SU-DHL-6 (cell line): ENCODE measurements around the gene WDR88.

ENCODE experiments used
- H2AFZ ChIP-seq: fragments of 200-600 bp; sonication (generic); 2 replicates; pipeline ENCODE4 v1.6.1; 2014; ENCODE audit warnings: low read depth, mild to moderate bottlenecking, moderate library complexity, mixed read lengths, antibody characterized with exemption, low read length; ENCODE audit not compliant: severe bottlenecking
- H3F3A ChIP-seq: fragments of 200-600 bp; shearing (Covaris generic); 2 replicates; pipeline ENCODE4 v1.6.0; 2016; ENCODE audit warnings: antibody characterized with exemption, mild to moderate bottlenecking; ENCODE audit not compliant: insufficient read depth
- H3K27ac ChIP-seq: fragments of 200-600 bp; sonication (generic); 2 replicates; pipeline ENCODE4 v1.5.1; 2016; ENCODE audit warnings: low read depth, mild to moderate bottlenecking, low read length, moderate library complexity, mixed read lengths
- H3K27me3 ChIP-seq: fragments of 200-600 bp; sonication (generic), shearing (Covaris generic); 2 replicates; pipeline ENCODE4 v1.6.0; 2014; ENCODE audit warnings: mild to moderate bottlenecking, low read length
- H3K36me3 ChIP-seq: fragments of 200-600 bp; sonication (generic); 2 replicates; pipeline ENCODE4 v1.6.1; 2014; ENCODE audit warnings: mild to moderate bottlenecking, low read length, mixed read lengths
- H3K4me2 ChIP-seq: fragments of 300-600, 200-600 bp; shearing (Covaris generic), sonication (generic); 2 replicates; pipeline ENCODE4 v1.6.0; 2014; ENCODE audit warnings: low read length, low read depth, mild to moderate bottlenecking; ENCODE audit not compliant: poor library complexity, severe bottlenecking
- H3K4me3 ChIP-seq: fragments of 200-600 bp; sonication (generic); 2 replicates; pipeline ENCODE4 v1.5.1; 2014; ENCODE audit warnings: antibody characterized with exemption, low read length, mild to moderate bottlenecking, mixed read lengths; ENCODE audit not compliant: insufficient read depth, poor library complexity, severe bottlenecking
- H3K79me2 ChIP-seq: fragments of 200-600 bp; sonication (generic); 2 replicates; pipeline ENCODE4 v1.6.1; 2014; ENCODE audit warnings: mild to moderate bottlenecking, low read length, moderate library complexity; ENCODE audit not compliant: insufficient read depth
- H3K9ac ChIP-seq: fragments of 200-600 bp; sonication (generic); 2 replicates; pipeline ENCODE4 v1.7.0; 2014; ENCODE audit warnings: mild to moderate bottlenecking, low read length
- H3K9me2 ChIP-seq: fragments of 200-600 bp; sonication (generic); replicated peaks from 2 replicates; pipeline ENCODE4 v1.6.1; 2014; ENCODE audit warnings: low read length; ENCODE audit not compliant: insufficient read depth
- H3K9me3 ChIP-seq: fragments of 200-600 bp; sonication (generic); 2 replicates; pipeline ENCODE4 v1.6.1; 2014; ENCODE audit warnings: low read length, mixed read lengths; ENCODE audit not compliant: insufficient read depth
- H4K20me1 ChIP-seq: fragments of 200-600 bp; sonication (generic); 2 replicates; pipeline ENCODE4 v1.6.1; 2014; ENCODE audit warnings: low read depth, mild to moderate bottlenecking, antibody characterized with exemption, low read length, moderate library complexity, mixed read lengths
- EZH2phosphoT487 ChIP-seq: fragments of 200-600 bp; sonication (generic), shearing (Covaris generic); conservative IDR thresholded peaks from 2 replicates; pipeline ENCODE4 v1.6.1; 2018; ENCODE audit warnings: mild to moderate bottlenecking, antibody characterized with exemption, low read length, moderate library complexity, mixed read lengths
- TF ChIP-seq, protein P1 (sequence below): fragments of 200-600 bp; sonication (generic); IDR thresholded peaks from one replicate; pipeline ENCODE4 v1.5.1; 2017; ENCODE audit warnings: antibody characterized with exemption, mild to moderate bottlenecking, low read length, moderate library complexity; ENCODE audit not compliant: insufficient read depth, poor library complexity, severe bottlenecking

The WDR88 gene

DNA sequence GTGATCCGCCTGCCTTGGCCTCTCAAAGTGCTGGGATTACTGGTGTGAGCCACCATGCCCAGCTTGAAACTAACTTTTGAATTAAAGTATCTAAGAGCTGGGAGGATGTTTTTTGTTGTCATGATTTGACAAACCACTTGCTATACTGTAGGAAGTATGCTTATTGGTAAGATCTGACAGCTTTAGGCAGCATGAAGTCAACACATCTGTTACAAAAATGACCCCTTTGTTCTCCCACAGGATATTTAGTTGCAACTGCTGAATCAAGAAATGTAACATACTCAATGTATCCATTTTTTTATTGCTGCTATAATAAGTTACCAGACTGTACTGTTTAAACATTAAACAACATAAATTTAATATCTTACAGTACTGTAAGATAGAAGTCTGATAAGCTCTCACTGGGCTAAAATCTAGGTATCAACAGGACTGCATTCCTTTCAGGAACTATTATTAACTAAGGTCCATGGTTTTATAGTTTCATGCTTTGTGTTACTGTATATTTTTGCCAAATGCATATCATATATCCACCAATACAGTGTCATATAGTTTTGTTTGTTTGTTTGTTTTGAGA lies 39.4 kb downstream of the WDR88 start:
- no peaks in the 10 kb centered on the region for H3K9me2 ChIP-seq
- no peaks in the 10 kb centered on the region for H3K36me3 ChIP-seq
- no peaks in the 10 kb centered on the region for H3K27me3 ChIP-seq
- H3K4me2 ChIP-seq = no peak overlapping the region
- no peaks in the 10 kb centered on the region for H3K9me3 ChIP-seq
- H3K9ac ChIP-seq = no peak overlapping the region
- no peak overlapping the region for H3K4me3 ChIP-seq
- H3K27ac ChIP-seq = no peak overlapping the region
- TF ChIP-seq, protein P1, sequence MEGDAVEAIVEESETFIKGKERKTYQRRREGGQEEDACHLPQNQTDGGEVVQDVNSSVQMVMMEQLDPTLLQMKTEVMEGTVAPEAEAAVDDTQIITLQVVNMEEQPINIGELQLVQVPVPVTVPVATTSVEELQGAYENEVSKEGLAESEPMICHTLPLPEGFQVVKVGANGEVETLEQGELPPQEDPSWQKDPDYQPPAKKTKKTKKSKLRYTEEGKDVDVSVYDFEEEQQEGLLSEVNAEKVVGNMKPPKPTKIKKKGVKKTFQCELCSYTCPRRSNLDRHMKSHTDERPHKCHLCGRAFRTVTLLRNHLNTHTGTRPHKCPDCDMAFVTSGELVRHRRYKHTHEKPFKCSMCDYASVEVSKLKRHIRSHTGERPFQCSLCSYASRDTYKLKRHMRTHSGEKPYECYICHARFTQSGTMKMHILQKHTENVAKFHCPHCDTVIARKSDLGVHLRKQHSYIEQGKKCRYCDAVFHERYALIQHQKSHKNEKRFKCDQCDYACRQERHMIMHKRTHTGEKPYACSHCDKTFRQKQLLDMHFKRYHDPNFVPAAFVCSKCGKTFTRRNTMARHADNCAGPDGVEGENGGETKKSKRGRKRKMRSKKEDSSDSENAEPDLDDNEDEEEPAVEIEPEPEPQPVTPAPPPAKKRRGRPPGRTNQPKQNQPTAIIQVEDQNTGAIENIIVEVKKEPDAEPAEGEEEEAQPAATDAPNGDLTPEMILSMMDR = no peak
- no peak overlapping the region for H2AFZ ChIP-seq
- no peaks in the 10 kb centered on the region for H3K79me2 ChIP-seq
- H4K20me1 ChIP-seq = no peaks in the 10 kb centered on the region
- no peaks in the 10 kb centered on the region for H3F3A ChIP-seq

DNA sequence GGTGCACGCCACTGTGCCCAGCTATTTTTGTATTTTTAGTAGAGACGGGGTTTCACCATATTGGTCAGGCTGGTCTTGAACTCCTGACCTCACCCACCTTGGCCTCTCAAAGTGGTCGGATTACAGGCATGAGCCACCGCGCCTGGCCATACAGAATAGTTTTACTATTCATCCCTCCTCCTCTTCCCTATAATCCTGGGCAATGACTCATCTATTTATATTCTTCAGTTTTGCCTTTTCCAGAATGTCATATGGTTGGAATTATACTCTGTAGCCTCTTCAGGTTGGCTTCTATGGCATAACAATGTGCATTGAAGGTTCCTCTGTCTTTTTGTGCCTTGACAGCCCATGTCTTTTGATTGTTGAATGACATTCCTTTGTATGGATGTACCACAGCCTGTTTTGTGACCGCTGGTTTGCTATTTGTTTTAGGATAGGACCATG lies 40.0 kb downstream of the WDR88 start:
- no peak overlapping the region for H3K9ac ChIP-seq
- H3F3A ChIP-seq = no peaks in the 10 kb centered on the region
- H3K4me3 ChIP-seq = no peak overlapping the region
- no peaks in the 10 kb centered on the region for H3K9me2 ChIP-seq
- H3K27me3 ChIP-seq = no peaks in the 10 kb centered on the region
- no peaks in the 10 kb centered on the region for H3K9me3 ChIP-seq
- no peak for TF ChIP-seq EZH2phosphoT487
- TF ChIP-seq, protein P1 = no peak
- no peaks in the 10 kb centered on the region for H4K20me1 ChIP-seq
- no peak overlapping the region for H2AFZ ChIP-seq
- no peak overlapping the region for H3K4me2 ChIP-seq
- H3K79me2 ChIP-seq = no peaks in the 10 kb centered on the region
- H3K36me3 ChIP-seq = no peaks in the 10 kb centered on the region
- no peak overlapping the region for H3K27ac ChIP-seq

DNA sequence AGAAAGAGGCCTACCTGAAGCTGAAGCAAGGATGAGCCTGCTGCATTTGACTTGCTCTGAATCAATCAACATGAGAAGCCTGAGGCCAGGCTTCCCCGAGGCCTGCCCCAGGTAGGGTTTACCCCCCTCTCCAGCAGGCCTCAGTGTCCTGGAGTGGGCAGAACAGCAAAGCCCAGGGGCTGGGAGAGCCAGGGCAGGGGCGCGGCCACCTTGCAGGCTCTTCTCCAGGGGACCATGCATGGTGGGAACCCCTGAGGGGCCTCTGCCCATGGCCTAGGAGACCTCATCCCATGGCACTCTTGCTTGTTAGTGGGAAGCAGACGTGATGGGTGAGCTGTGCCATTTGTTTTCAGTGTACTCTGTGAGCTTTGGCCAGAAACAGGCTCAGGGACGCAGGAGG lies 42.3 kb downstream of the WDR88 start:
- Histone ChIP-seq H3K9me3 (no peaks in the 10 kb centered on the region), H3F3A (no peaks in the 10 kb centered on the region), H2AFZ (no peak overlapping the region), H3K36me3 (no peaks in the 10 kb centered on the region), H3K9me2 (no peaks in the 10 kb centered on the region), H3K4me2 (no peak overlapping the region), H4K20me1 (no peaks in the 10 kb centered on the region), H3K27ac (no peak overlapping the region), H3K79me2 (no peaks in the 10 kb centered on the region), H3K27me3 (no peaks in the 10 kb centered on the region), H3K4me3 (no peak overlapping the region), H3K9ac (no peak overlapping the region)
- TF ChIP-seq, protein P1 = no peak
- no peak for TF ChIP-seq EZH2phosphoT487
